K562 (cell line): ENCODE results near the gene GIT2. TPM values are rescaled to one million over a fixed set of nuclear protein-coding genes. Genes with fewer than 3 reads are reported as not detected.
A peak's percentile ranks its signal among the peaks of the same experiment; 100 is the strongest.

Source experiments
- FOSL1 ChIP-seq: fragments of 200-800 bp; sonication (Bioruptor generic); conservative IDR thresholded peaks from 2 replicates; pipeline ENCODE4 v1.6.1; 2016; ENCODE audit warnings: missing genetic modification characterization, missing compliant biosample characterization
- GATA2 ChIP-seq: sonication (generic); formaldehyde crosslinking; IDR thresholded peaks from 2 replicates; pipeline ENCODE4 v1.4.0; 2020; ENCODE audit warnings: mild to moderate bottlenecking, missing genetic modification reagents
- GMEB1 ChIP-seq: fragments of 250-450 bp; sonication (Bioruptor Pico); IDR thresholded peaks from 2 replicates; pipeline ENCODE4 v1.4.0; 2020; ENCODE audit warnings: mild to moderate bottlenecking
- GTF2F1 ChIP-seq: IDR thresholded peaks from 2 replicates; pipeline ENCODE4 v1.6.1; 2011; ENCODE audit warnings: low read depth, low read length, improper control_type of control experiment
- HOMEZ ChIP-seq: fragments of 250-450 bp; sonication (Bioruptor Pico); IDR thresholded peaks from 2 replicates; pipeline ENCODE4 v1.4.0; 2020; ENCODE audit warnings: mild to moderate bottlenecking, moderate library complexity
- KAT2B ChIP-seq: IDR thresholded peaks from one replicate; pipeline ENCODE4 v1.6.1; 2012; ENCODE audit warnings: low read depth, mild to moderate bottlenecking, control low read depth, inconsistent platforms, low read length, moderate library complexity
- MCM2 ChIP-seq: fragments of 450-650 bp; IDR thresholded peaks from 2 replicates; pipeline ENCODE4 v1.6.1; 2017; ENCODE audit warnings: low read depth, mild to moderate bottlenecking
- SIRT6 ChIP-seq: IDR thresholded peaks from one replicate; pipeline ENCODE4 v1.6.1; 2012; ENCODE audit warnings: low read depth, mild to moderate bottlenecking, control low read depth, inconsistent platforms, low read length, moderate library complexity
- SMC3 ChIP-seq: conservative IDR thresholded peaks from 2 replicates; pipeline ENCODE4 v1.6.1; 2011; ENCODE audit warnings: low read depth, low read length, improper control_type of control experiment; ENCODE audit not compliant: insufficient read depth
- STAG1 ChIP-seq: sonication (generic); formaldehyde crosslinking; IDR thresholded peaks from 2 replicates; pipeline ENCODE4 v1.5.0; 2020; ENCODE audit warnings: missing genetic modification reagents, borderline replicate concordance
- TAF9B ChIP-seq: fragments of 450-650 bp; IDR thresholded peaks from 2 replicates; pipeline ENCODE4 v1.6.1; 2018; ENCODE audit warnings: mild to moderate bottlenecking; ENCODE audit not compliant: partially characterized antibody
- ZBTB1 ChIP-seq: sonication (generic); formaldehyde crosslinking; IDR thresholded peaks from 2 replicates; pipeline ENCODE4 v1.8.1; 2023; ENCODE audit warnings: missing genetic modification reagents, low read depth, mild to moderate bottlenecking, borderline replicate concordance
- ZFP36 ChIP-seq: fragments of 150-350 bp; IDR thresholded peaks from 2 replicates; pipeline ENCODE4 v1.6.1; 2018; ENCODE audit warnings: low read length, low read depth; ENCODE audit not compliant: partially characterized antibody
- ZNF445 ChIP-seq: fragments of 250-450 bp; sonication (Bioruptor Pico); IDR thresholded peaks from 2 replicates; pipeline ENCODE4 v1.4.0; 2020; ENCODE audit warnings: low read depth, mild to moderate bottlenecking, moderate library complexity
- ZNF512 ChIP-seq: IDR thresholded peaks from 2 replicates; pipeline ENCODE4 v1.6.1; 2016; ENCODE audit warnings: missing genetic modification characterization, missing compliant biosample characterization
- ZNF609 ChIP-seq: sonication (generic); formaldehyde crosslinking; IDR thresholded peaks from 2 replicates; pipeline ENCODE4 v1.8.1; 2023; ENCODE audit warnings: missing genetic modification reagents, mild to moderate bottlenecking, borderline replicate concordance
- polyA plus RNA-seq, 8 experiments: library from polyadenylated mRNA; depleted of rRNA in 4 of 8; stranded (reverse) in 5 of 8; unstranded in 3 of 8; fragments of >200 nt; fragmentation: Nextera tagmentation in 2 of 8; fragmentation: Illumina TruSeq in 1 of 8; extraction: Ambion mirVana in 2 of 8; extraction: Trizol in 1 of 8; gene quantifications; 2 replicates each; pipeline versions ENCODE4 v1.2.1 to v1.2.3, GENCODE V29; 2011 to 2014; ENCODE audit warnings: inconsistent platforms in 1 of 8, missing spikeins in 1 of 8
- total RNA-seq, 7 experiments: library from RNA; depleted of rRNA in 6 of 7; stranded (reverse); fragments of >200 nt in 6 of 7; fragmentation: Illumina TruSeq in 2 of 7; extraction: Trizol in 2 of 7; gene quantifications; 2 replicates each; pipeline versions ENCODE4 v1.2.1 to v1.2.3, GENCODE V29; 2011 to 2021; ENCODE audit warnings: low replicate concordance in 1 of 7

Gene GIT2
- total and polyA plus RNA-seq, 9 of the 15 experiments (the other 6 are each of a cell fraction or from before 2014, with no cell fraction given): 4.0 to 30.4 (median 23.5) TPM

GRCh38 chr12:109899783-109900751, 96.1 kb downstream of the GIT2 start, which contains the start of gene TCHP (continued):
- TF ChIP-seq GMEB1 (CRISPR knock-in tag) (peak; percentile 52; the same call in 1 of the 2 replicates), ZBTB1 (CRISPR knock-in tag) (no peak; the same call in 1 of the 2 replicates), GTF2F1 (no peak; the same call in 1 of the 2 replicates), SMC3 (0 out of 2 replicates have a peak, but pooled peaks have one; percentile 7), ZNF445 (CRISPR knock-in tag) (no peak), STAG1 (CRISPR knock-in tag) (peak; percentile 4; the same call in 1 of the 2 replicates), ZNF512 (tag) (no peak), ZNF609 (CRISPR knock-in tag) (no peak), SIRT6 (no peak), FOSL1 (tag) (no peak), HOMEZ (CRISPR knock-in tag) (no peak), ZFP36 (no peak), KAT2B (no peak), GATA2 (CRISPR knock-in tag) (no peak), MCM2 (no peak), TAF9B (no peak)
